ENCODE measurements around the gene TTLL7. TPM values are rescaled to one million over a fixed set of nuclear protein-coding genes. Genes with fewer than 3 reads are reported as not detected.

Gene TTLL7
- total RNA-seq, 1 experiment from 2014 or later, result 7.9 TPM

DNA sequence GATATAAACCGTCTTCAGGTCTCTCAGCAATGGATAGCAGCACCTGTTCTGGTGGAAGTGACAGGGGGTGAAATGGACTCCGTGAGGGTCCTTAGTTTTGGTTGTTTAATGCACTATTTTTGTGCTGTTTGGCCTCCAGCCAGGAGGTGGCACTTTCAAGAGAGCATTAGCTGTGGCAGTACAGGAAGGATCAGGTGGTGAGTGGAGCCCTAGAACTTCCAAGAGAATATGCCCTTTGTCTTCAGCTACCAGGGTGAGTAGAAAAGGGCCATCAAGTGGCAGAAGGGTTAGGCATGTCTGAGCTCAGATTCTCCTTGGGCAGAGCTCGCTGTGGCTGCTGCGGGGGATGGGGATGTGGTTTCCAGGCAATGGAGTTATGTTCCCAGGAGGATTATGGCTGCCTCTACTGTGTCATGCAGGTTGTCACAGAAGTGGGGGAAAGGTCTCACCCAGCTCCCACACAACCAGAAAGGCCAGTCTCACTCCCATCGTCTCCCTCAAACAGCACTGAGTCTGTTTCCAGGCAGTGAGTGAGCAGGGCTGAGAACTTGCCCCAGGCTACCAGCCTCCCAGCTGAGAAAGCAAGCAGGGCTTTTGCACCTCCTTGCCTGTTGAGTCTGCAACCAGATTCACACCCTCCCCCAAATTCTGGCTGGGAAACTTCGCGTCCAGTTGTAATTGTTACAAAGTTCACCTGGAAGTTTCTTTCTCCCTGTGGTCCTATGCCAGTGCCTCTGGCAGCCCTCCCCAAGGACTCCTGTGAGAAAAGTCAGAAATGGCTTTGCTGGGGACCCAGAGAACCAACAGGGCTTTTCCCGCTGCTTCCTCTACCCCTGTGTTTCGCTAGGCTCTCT, 39.1 kb upstream of the TTLL7 start (continued):
- TF ChIP-seq FOXJ3 (CRISPR knock-in tag; IDR thresholded peaks at IDR 0.05; ENCODE audit: borderline replicate concordance), result no peak

GRCh38 chr1:84031802-84032327, 32.9 kb upstream of the TTLL7 start:
- no peak overlapping the region for H3K27ac Mint-ChIP-seq
- H3K4me3 Mint-ChIP-seq, result no peak overlapping the region
- H3K36me3 Mint-ChIP-seq, result no peaks in the 10 kb centered on the region; the same call in 1 of the 2 replicates
- peak; percentile 46 for ATAC-seq
- H3K9me3 Mint-ChIP-seq, result peaks cover 18% of the 10 kb centered on the region
- no peak for DNase-seq (ENCODE audit: low spot score)
- H3K27me3 Mint-ChIP-seq (ENCODE audit: low read depth), result peaks cover 100% of the 10 kb centered on the region
- peaks cover 9% of the 10 kb centered on the region for H3K4me1 Mint-ChIP-seq
- TF ChIP-seq, protein P1, sequence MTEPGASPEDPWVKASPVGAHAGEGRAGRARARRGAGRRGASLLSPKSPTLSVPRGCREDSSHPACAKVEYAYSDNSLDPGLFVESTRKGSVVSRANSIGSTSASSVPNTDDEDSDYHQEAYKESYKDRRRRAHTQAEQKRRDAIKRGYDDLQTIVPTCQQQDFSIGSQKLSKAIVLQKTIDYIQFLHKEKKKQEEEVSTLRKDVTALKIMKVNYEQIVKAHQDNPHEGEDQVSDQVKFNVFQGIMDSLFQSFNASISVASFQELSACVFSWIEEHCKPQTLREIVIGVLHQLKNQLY (CRISPR knock-in tag; IDR thresholded peaks at IDR 0.05), result no peak
- TF ChIP-seq ZBTB21 (CRISPR knock-in tag; IDR thresholded peaks at IDR 0.05; ENCODE audit: borderline replicate concordance) (no peak), NR3C1 (CRISPR knock-in tag; conservative IDR thresholded peaks at IDR 0.05; ENCODE audit: low read depth) (no peak), NR2C2 (CRISPR knock-in tag; IDR thresholded peaks at IDR 0.05) (no peak), FOXP1 (CRISPR knock-in tag; IDR thresholded peaks at IDR 0.05; ENCODE audit: borderline replicate concordance) (no peak), SMAD4 (CRISPR knock-in tag; IDR thresholded peaks at IDR 0.05) (no peak)
- CTCF ChIA-PET, result no interaction called here
- POLR2A ChIA-PET, result no interaction called here

GRCh38 chr1:84027368-84027767, 28.4 kb upstream of the TTLL7 start:
- no peak overlapping the region for H3K4me3 Mint-ChIP-seq
- H3K27ac Mint-ChIP-seq, result no peak overlapping the region
- peaks cover 99% of the 10 kb centered on the region for H3K27me3 Mint-ChIP-seq (ENCODE audit: low read depth)
- POLR2A ChIA-PET, result no interaction called here
- DNase-seq (ENCODE audit: low spot score), result no peak
- CTCF ChIA-PET, result no interaction called here
- peaks cover 5% of the 10 kb centered on the region for H3K4me1 Mint-ChIP-seq
- H3K9me3 Mint-ChIP-seq, result peaks cover 8% of the 10 kb centered on the region
- peak; percentile 75; the same call in 1 of the 2 replicates for ATAC-seq
- H3K36me3 Mint-ChIP-seq, result no peaks in the 10 kb centered on the region; the same call in 1 of the 2 replicates
- TF ChIP-seq E2F4 (CRISPR knock-in tag; IDR thresholded peaks at IDR 0.05; ENCODE audit: borderline replicate concordance, low read depth), result no peak

DNA sequence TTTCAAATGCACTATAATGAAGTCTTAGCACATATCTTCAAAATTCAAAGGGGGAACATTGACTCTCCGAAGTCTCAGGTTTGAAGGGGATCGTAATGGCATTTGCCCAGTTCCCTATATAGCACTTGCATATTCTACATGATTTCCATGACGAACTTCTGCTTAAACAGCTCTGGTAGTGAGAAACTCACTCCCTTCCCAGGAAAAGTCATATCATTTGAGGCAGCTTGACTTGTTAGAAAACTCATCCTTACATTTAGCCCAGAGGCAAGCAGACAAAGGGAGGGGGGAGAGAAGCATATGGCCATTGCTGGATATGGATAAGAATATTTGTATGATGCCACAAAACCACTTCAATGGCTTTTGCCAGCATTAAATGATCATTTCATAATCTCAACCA, 27.0 kb upstream of the TTLL7 start:
- CTCF ChIA-PET, result no interaction called here
- H3K27me3 Mint-ChIP-seq (ENCODE audit: low read depth), result peaks cover 99% of the 10 kb centered on the region

More for the DNA sequence above, 27.0 kb upstream of the TTLL7 start:
- TF ChIP-seq, protein P2, sequence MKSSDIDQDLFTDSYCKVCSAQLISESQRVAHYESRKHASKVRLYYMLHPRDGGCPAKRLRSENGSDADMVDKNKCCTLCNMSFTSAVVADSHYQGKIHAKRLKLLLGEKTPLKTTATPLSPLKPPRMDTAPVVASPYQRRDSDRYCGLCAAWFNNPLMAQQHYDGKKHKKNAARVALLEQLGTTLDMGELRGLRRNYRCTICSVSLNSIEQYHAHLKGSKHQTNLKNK (CRISPR knock-in tag; IDR thresholded peaks at IDR 0.05), result no peak
- TF ChIP-seq ZNF219 (CRISPR knock-in tag; IDR thresholded peaks at IDR 0.05; ENCODE audit: borderline replicate concordance) (no peak), E2F5 (CRISPR knock-in tag; IDR thresholded peaks at IDR 0.05) (no peak), NR3C1 (CRISPR knock-in tag; conservative IDR thresholded peaks at IDR 0.05; ENCODE audit: low read depth) (no peak), CBFB (CRISPR knock-in tag; IDR thresholded peaks at IDR 0.05; ENCODE audit: low read depth) (no peak)
- TF ChIP-seq, protein P3, sequence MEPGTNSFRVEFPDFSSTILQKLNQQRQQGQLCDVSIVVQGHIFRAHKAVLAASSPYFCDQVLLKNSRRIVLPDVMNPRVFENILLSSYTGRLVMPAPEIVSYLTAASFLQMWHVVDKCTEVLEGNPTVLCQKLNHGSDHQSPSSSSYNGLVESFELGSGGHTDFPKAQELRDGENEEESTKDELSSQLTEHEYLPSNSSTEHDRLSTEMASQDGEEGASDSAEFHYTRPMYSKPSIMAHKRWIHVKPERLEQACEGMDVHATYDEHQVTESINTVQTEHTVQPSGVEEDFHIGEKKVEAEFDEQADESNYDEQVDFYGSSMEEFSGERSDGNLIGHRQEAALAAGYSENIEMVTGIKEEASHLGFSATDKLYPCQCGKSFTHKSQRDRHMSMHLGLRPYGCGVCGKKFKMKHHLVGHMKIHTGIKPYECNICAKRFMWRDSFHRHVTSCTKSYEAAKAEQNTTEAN (CRISPR knock-in tag; IDR thresholded peaks at IDR 0.05), result no peak
- Mint-ChIP-seq H3K4me1 (no peaks in the 10 kb centered on the region), H3K4me3 (no peak overlapping the region), H3K9me3 (peaks cover 20% of the 10 kb centered on the region), H3K27ac (no peak overlapping the region), H3K36me3 (peaks cover 3% of the 10 kb centered on the region; the same call in 1 of the 2 replicates)
- POLR2A ChIA-PET, result no interaction called here
- no peak for ATAC-seq
- DNase-seq (ENCODE audit: low spot score), result no peak

All from WTC11 (cell line).